ENCODE results near the gene BSG.
"Not testable (repeated sequence)": the region's sequence is repeated elsewhere in the genome, so short reads cannot be mapped to it uniquely, and the experiment has no call there.

BSG gene

GRCh38 chr19:623175-623916 is 51.0 kb downstream of the BSG start:
- TF ChIP-seq CTCF (IDR thresholded peaks at IDR 0.05; ENCODE audit: extremely low read depth, missing control alignments) = no peak
- DNase-seq (ENCODE audit: low spot score) = no peak

GRCh38 chr19:623974-624373 is 51.6 kb downstream of the BSG start:
- no peak for DNase-seq (ENCODE audit: low spot score)

GRCh38 chr19:624433-625109 is 52.2 kb downstream of the BSG start:
- TF ChIP-seq CTCF (IDR thresholded peaks at IDR 0.05; ENCODE audit: extremely low read depth, missing control alignments) = no peak
- DNase-seq (ENCODE audit: low spot score) = no peak

More at GRCh38 chr19:623974-624373, 51.6 kb downstream of the BSG start:
- TF ChIP-seq CTCF (IDR thresholded peaks at IDR 0.05; ENCODE audit: extremely low read depth, missing control alignments) = no peak

GRCh38 chr19:625257-625656 is 52.9 kb downstream of the BSG start:
- no peak for TF ChIP-seq CTCF (IDR thresholded peaks at IDR 0.05; ENCODE audit: extremely low read depth, missing control alignments)
- no peak for DNase-seq (ENCODE audit: low spot score)

- not testable (repeated sequence) for DNase-seq (ENCODE audit: low spot score)
Observed at GRCh38 chr19:626566-626965, 54.2 kb downstream of the BSG start.

GRCh38 chr19:628168-628567 is 55.8 kb downstream of the BSG start:
- peak; percentile 19 for TF ChIP-seq CTCF (IDR thresholded peaks at IDR 0.05; ENCODE audit: extremely low read depth, missing control alignments)
- no peak for DNase-seq (ENCODE audit: low spot score)

GRCh38 chr19:629515-629914 is 57.1 kb downstream of the BSG start:
- DNase-seq (ENCODE audit: low spot score) = not testable (repeated sequence)

- no peak for DNase-seq (ENCODE audit: low spot score)
- no peak for TF ChIP-seq CTCF (IDR thresholded peaks at IDR 0.05; ENCODE audit: extremely low read depth, missing control alignments)
Observed at GRCh38 chr19:629961-630714, 57.7 kb downstream of the BSG start.

Measured in GM20000 (cell line).